K562 (cell line): ENCODE results near the gene VARS1. TPM values are rescaled to one million over a fixed set of nuclear protein-coding genes. Genes with fewer than 3 reads are reported as not detected.

Experiments
- ELF4 ChIP-seq: fragments of 450-650 bp; formaldehyde crosslinking; IDR thresholded peaks from 2 replicates; pipeline ENCODE4 v1.4.0; 2022; ENCODE audit warnings: missing genetic modification characterization
- KLF16 ChIP-seq: IDR thresholded peaks from 2 replicates; pipeline ENCODE4 v1.6.1; 2016; ENCODE audit warnings: antibody characterized with exemption
- POU5F1 ChIP-seq: fragments of 150-350 bp; IDR thresholded peaks from 2 replicates; pipeline ENCODE4 v1.6.1; 2014; ENCODE audit warnings: borderline replicate concordance, low read length, low read depth, mild to moderate bottlenecking; ENCODE audit not compliant: partially characterized antibody
- SIN3A ChIP-seq, 2 experiments: fragments of 150-350 bp in 1 of 2; IDR thresholded peaks; 2 replicates each; pipeline ENCODE4 v1.6.1; 2011 to 2016; ENCODE audit warnings: borderline replicate concordance in 2 of 2, low read depth in 2 of 2, low read length in 2 of 2, mild to moderate bottlenecking in 2 of 2, moderate library complexity in 2 of 2; ENCODE audit not compliant: control insufficient read depth in 1 of 2
- TAF9B ChIP-seq: fragments of 450-650 bp; IDR thresholded peaks from 2 replicates; pipeline ENCODE4 v1.6.1; 2018; ENCODE audit warnings: mild to moderate bottlenecking; ENCODE audit not compliant: partially characterized antibody
- polyA plus RNA-seq, 8 experiments: library from polyadenylated mRNA; depleted of rRNA in 4 of 8; stranded (reverse) in 5 of 8; unstranded in 3 of 8; fragments of >200 nt; fragmentation: Nextera tagmentation in 2 of 8; fragmentation: Illumina TruSeq in 1 of 8; extraction: Ambion mirVana in 2 of 8; extraction: Trizol in 1 of 8; gene quantifications; 2 replicates each; pipeline versions ENCODE4 v1.2.1 to v1.2.3, GENCODE V29; 2011 to 2014; ENCODE audit warnings: inconsistent platforms in 1 of 8, missing spikeins in 1 of 8
- total RNA-seq, 7 experiments: library from RNA; depleted of rRNA in 6 of 7; stranded (reverse); fragments of >200 nt in 6 of 7; fragmentation: Illumina TruSeq in 2 of 7; extraction: Trizol in 2 of 7; gene quantifications; 2 replicates each; pipeline versions ENCODE4 v1.2.1 to v1.2.3, GENCODE V29; 2011 to 2021; ENCODE audit warnings: low replicate concordance in 1 of 7
- TF ChIP-seq, protein P1 (sequence below): fragments of 450-650 bp; IDR thresholded peaks from 2 replicates; pipeline ENCODE4 v1.6.1; 2017; ENCODE audit warnings: antibody characterized with exemption, mild to moderate bottlenecking
- TF ChIP-seq, protein P2 (sequence below), 2 experiments: IDR thresholded peaks in 1 of 2; conservative IDR thresholded peaks in 1 of 2; 2 replicates each; pipeline ENCODE4 v1.6.1; 2016; ENCODE audit warnings: low read depth in 2 of 2, mild to moderate bottlenecking in 1 of 2, missing compliant biosample characterization in 1 of 2, missing genetic modification characterization in 1 of 2, moderate library complexity in 1 of 2
- TF ChIP-seq, protein P3 (sequence below): sonication (generic); formaldehyde crosslinking; IDR thresholded peaks from 2 replicates; pipeline ENCODE4 v1.8.1; 2023; ENCODE audit warnings: mild to moderate bottlenecking, missing genetic modification reagents

VARS1 gene
- total and polyA plus RNA-seq, 9 of the 15 experiments (the other 6 are each of a cell fraction or from before 2014, with no cell fraction given), result 2.9 to 488 (median 130) TPM

- TF ChIP-seq, protein P1, sequence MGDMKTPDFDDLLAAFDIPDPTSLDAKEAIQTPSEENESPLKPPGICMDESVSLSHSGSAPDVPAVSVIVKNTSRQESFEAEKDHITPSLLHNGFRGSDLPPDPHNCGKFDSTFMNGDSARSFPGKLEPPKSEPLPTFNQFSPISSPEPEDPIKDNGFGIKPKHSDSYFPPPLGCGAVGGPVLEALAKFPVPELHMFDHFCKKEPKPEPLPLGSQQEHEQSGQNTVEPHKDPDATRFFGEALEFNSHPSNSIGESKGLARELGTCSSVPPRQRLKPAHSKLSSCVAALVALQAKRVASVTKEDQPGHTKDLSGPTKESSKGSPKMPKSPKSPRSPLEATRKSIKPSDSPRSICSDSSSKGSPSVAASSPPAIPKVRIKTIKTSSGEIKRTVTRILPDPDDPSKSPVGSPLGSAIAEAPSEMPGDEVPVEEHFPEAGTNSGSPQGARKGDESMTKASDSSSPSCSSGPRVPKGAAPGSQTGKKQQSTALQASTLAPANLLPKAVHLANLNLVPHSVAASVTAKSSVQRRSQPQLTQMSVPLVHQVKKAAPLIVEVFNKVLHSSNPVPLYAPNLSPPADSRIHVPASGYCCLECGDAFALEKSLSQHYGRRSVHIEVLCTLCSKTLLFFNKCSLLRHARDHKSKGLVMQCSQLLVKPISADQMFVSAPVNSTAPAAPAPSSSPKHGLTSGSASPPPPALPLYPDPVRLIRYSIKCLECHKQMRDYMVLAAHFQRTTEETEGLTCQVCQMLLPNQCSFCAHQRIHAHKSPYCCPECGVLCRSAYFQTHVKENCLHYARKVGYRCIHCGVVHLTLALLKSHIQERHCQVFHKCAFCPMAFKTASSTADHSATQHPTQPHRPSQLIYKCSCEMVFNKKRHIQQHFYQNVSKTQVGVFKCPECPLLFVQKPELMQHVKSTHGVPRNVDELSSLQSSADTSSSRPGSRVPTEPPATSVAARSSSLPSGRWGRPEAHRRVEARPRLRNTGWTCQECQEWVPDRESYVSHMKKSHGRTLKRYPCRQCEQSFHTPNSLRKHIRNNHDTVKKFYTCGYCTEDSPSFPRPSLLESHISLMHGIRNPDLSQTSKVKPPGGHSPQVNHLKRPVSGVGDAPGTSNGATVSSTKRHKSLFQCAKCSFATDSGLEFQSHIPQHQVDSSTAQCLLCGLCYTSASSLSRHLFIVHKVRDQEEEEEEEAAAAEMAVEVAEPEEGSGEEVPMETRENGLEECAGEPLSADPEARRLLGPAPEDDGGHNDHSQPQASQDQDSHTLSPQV, result no peak
- TF ChIP-seq KLF16 (no peak), SIN3A (IDR thresholded peaks at IDR 0.05; ENCODE audit: borderline replicate concordance in 2 of 2, control insufficient read depth in 1 of 2, low read depth in 2 of 2, low read length in 2 of 2) (no peak), POU5F1 (no peak), TAF9B (peak; percentile 43), ELF4 (no peak)
- TF ChIP-seq, protein P2, sequence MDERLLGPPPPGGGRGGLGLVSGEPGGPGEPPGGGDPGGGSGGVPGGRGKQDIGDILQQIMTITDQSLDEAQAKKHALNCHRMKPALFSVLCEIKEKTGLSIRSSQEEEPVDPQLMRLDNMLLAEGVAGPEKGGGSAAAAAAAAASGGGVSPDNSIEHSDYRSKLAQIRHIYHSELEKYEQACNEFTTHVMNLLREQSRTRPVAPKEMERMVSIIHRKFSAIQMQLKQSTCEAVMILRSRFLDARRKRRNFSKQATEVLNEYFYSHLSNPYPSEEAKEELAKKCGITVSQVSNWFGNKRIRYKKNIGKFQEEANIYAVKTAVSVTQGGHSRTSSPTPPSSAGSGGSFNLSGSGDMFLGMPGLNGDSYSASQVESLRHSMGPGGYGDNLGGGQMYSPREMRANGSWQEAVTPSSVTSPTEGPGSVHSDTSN (CRISPR knock-in tag; IDR thresholded peaks at IDR 0.05; ENCODE audit: low read depth), result no peak
- TF ChIP-seq, protein P2 (tag; conservative IDR thresholded peaks at IDR 0.05; ENCODE audit: low read depth), result no peak
- TF ChIP-seq, protein P3, sequence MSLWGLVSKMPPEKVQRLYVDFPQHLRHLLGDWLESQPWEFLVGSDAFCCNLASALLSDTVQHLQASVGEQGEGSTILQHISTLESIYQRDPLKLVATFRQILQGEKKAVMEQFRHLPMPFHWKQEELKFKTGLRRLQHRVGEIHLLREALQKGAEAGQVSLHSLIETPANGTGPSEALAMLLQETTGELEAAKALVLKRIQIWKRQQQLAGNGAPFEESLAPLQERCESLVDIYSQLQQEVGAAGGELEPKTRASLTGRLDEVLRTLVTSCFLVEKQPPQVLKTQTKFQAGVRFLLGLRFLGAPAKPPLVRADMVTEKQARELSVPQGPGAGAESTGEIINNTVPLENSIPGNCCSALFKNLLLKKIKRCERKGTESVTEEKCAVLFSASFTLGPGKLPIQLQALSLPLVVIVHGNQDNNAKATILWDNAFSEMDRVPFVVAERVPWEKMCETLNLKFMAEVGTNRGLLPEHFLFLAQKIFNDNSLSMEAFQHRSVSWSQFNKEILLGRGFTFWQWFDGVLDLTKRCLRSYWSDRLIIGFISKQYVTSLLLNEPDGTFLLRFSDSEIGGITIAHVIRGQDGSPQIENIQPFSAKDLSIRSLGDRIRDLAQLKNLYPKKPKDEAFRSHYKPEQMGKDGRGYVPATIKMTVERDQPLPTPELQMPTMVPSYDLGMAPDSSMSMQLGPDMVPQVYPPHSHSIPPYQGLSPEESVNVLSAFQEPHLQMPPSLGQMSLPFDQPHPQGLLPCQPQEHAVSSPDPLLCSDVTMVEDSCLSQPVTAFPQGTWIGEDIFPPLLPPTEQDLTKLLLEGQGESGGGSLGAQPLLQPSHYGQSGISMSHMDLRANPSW (CRISPR knock-in tag), result 0 out of 2 replicates have a peak, but pooled peaks have one; percentile 39
- TF ChIP-seq, all 486 proteins: peak for 99
Observed at GRCh38 chr6:31794866-31795615, 511 bp downstream of the VARS1 start (continued).
